GM18870 (cell line): ENCODE measurements around the gene FXYD4.
"Not testable (repeated sequence)": the region's sequence is repeated elsewhere in the genome, so short reads cannot be mapped to it uniquely, and the experiment has no call there.

ENCODE experiments used
- ATAC-seq: cut with Tn5 transposase; IDR thresholded peaks from one replicate; pipeline ENCODE4 v1.9.1; 2021; ENCODE audit warnings: moderate library complexity; ENCODE audit not compliant: unreplicated experiment

Gene FXYD4, protein sequence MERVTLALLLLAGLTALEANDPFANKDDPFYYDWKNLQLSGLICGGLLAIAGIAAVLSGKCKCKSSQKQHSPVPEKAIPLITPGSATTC

DNA sequence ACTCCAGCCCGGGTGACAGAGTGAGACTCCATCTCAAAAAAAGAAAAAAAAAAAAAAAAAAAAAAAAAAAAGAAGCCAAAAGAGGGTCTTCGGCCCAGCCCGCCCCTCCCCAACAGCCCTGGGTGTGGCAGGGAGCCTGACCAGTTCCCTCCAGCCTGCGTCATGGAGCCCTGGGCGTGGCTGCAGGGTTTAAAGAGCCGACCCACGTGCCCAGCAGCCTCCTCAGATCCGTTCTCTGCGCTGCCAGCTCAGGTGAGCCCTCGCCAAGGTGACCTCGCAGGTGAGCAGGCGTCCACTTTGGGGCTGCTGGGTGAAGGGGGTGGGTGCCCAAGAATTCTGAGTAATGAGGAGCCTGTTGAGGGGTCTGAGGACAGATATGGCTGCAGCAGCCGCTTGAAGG, at the start of gene FXYD4:
Gene FXYD4, plus strand, starts transcription at position 219 of the 400 bp plus-strand sequence. CDS start 2,111 bp downstream, outside the sequence.
- ATAC-seq = no peak

GRCh38 chr10:43322331-43322730, 49.1 kb upstream of the FXYD4 start:
- no peak for ATAC-seq

DNA sequence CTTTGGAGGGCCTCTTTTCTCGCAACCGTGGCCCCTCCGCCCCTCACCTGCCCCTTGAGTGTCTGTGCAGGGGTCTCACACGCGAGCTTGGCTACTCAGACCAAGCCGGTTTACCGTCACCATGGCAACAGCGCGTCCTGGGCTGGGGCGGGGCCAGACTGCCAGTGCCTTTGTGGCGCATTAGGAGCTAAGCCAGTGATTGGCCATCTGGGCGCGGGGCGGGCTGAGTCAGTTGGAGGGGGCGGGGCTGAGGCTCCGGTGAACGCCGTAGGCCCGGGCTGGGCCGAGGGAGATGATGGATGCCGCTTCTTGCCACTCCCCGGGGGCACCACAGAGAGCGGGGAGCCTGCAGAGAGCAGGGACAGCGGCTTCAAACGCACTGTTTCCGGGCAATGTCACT, 48.7 kb upstream of the FXYD4 start:
- ATAC-seq = no peak

GRCh38 chr10:43323245-43323644, 48.2 kb upstream of the FXYD4 start:
- ATAC-seq = no peak

DNA sequence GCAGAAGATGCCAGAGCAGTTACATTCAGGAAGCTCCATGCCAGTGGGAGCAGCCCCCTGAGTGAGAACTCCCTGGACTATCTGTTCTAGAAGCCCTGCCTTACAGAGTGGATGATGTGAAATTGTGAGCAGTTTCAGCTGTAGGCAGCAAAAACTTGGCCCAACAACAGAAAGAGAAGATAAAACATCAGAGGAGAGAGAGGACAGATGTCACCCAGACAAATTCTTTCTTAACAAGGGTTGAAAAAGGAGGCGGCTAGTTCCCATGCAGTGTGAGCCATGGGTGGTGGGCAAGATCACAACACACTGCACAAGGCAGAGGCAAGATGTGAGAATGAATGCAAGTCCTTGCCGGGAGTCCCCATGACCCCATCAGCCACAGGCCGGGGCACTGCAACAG, 46.6 kb upstream of the FXYD4 start:
- no peak for ATAC-seq

- no peak for ATAC-seq
Measured at GRCh38 chr10:43327171-43327570, 44.3 kb upstream of the FXYD4 start.

DNA sequence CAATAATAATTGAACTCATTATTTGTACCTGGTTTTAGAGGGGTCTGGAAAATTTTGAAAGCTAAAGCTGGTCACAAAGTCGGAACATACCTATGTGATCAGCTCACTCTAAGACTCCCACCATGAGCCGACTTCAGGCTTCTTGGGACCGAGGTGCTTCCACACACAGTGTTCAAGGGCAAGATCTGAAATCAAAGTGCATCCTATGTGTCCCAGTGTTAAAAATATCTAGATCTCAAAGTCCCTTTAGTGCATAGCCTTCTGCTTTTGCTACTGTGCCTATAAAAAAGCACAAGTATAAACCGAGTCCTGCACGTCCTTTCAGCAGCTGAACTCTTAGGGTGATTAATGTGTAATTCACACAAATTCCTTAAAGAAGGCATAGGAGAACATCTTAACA, 43.5 kb upstream of the FXYD4 start:
- no peak for ATAC-seq

GRCh38 chr10:43328810-43329209, 42.6 kb upstream of the FXYD4 start:
- not testable (repeated sequence) for ATAC-seq

DNA sequence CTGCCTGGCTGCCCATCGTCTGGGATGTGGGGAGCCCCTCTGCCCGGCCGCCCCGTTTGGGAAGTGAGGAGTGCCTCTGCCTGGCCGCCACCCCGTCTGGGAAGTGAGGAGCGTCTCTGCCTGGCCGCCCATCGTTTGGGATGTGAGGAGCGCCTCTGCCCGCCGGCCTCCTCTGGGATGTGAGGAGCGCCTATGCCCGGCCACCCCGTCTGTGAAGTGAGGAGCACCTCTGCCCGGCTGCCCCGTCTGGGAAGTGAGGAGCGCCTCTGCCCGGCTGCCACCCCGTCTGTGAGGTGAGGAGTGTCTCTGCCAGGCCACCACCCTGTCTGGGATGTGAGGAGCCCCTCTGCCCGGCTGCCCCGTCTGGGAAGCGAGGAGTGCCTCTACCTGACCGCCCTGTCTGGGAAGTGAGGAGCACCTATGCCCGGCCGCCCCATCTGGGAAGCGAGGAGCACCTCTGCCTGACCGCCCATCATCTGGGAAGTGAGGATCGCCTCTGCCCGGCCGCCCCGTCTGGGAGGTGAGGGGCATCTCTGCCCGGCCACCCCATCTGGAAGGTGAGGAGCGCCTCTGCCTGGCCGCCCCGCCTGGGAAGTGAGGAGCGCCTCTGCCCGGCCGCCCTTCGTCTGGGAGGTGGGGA, 42.1 kb upstream of the FXYD4 start:
- ATAC-seq = not testable (repeated sequence)

- not testable (repeated sequence) for ATAC-seq
Measured at GRCh38 chr10:43330049-43330823, 41.2 kb upstream of the FXYD4 start.

- ATAC-seq = not testable (repeated sequence)
Measured at GRCh38 chr10:43330824-43331127, 40.7 kb upstream of the FXYD4 start.

- no peak for ATAC-seq
Measured at GRCh38 chr10:43333653-43334052, 37.8 kb upstream of the FXYD4 start.

DNA sequence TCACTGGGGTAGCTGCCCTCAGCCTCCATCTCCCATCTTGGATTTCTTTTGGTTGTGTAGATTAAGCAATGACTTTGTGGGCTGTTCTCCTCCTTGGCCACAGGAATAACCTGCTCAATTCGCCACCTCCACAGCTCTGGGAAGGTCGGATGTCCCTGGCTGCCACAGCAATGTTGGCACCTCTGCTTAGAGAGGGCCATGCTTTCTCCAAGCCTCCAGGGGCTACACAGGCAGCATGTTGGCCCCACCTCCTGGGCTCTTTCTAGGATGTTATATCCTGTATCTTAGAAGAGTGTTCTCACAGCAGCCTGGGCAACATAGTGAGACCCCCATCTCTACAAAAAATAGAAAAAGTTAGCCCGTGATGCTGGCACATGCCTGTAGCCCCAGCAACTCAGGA, 35.4 kb upstream of the FXYD4 start:
- ATAC-seq = no peak

DNA sequence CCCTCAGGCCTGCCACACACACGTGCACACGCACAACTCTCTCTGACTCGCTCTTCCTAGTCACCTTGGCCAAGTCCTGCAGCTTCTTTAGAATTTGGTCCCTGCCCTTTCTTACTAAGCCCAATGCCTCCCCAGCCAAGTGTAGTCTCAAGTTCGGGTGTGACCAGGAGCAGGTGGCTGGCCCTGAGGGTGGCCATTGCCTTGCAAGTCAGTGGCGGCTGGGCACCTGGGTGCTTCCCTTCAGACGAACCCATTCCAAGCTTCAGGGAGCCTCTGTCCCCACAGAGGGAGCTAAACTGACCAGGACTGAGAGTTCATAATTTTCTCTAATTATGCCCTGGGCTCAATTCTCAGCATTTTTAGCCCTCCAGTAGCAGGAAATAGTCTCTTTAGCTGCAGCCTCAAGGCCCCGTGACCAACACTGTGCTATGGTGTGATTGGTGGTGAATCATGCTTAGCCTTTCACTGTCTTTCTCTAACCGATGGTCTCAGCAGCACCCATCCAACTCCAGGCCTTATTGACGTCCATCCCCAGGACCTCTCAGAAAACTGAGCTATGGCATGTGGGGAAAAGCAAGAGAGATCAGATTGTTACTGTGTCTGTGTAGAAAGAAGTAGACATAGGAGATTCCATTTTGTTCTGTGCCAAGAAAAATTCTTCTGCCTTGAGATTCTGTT, 34.7 kb upstream of the FXYD4 start:
- ATAC-seq = no peak

DNA sequence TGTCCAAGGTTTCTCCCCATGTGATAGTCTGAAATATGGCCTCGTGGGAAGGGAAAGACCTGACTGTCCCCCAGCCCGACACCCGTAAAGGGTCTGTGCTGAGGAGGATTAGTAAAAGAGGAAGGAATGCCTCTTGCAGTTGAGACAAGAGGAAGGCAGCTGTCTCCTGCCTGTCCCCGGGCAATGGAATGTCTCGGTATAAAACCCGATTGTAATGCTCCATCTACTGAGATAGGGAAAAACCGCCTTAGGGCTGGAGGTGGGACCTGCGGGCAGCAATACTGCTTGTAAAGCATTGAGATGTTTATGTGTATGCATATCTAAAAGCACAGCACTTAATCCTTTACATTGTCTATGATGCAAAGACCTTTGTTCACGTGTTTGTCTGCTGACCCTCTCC, 33.9 kb upstream of the FXYD4 start:
- ATAC-seq = not testable (repeated sequence)

DNA sequence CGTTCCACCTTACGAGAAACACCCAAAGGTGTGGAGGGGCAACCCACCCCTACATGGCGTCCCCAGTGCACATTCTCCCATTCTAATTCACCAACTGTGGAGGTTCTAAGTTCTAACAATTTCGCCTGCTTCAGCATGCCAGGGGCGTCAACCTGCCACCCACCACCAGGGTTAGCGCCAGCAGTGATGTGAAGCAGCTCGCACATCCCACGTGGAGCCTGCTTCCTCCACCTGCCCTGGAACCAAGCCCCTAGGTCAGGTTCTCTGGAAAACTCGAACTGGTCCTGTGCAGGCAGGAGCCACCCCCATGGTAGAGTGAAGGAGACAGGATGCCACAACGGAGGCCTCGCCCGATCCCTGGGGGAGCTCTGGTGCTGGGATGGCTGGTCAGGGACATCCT, 33.3 kb upstream of the FXYD4 start:
- ATAC-seq = no peak

DNA sequence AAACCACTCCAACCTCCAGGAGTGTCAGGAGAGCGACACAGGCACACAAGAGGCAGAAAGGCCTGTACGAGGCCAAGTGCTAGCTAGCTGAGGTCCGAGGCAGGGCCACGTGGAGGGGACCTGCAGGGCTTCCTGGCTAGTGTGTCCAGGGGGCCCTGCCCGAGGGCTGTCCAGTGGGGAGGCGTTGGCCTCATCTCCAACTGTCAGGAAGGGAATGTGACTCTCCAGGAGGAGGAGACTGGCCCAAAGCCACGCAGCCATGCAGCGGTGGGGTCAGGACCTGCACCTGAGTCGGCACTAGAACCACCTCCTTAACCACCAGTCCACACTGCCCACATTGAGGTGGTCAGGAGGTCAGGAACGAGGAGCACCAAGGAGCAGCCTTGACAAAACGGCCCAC, 32.3 kb upstream of the FXYD4 start:
- no peak for ATAC-seq

DNA sequence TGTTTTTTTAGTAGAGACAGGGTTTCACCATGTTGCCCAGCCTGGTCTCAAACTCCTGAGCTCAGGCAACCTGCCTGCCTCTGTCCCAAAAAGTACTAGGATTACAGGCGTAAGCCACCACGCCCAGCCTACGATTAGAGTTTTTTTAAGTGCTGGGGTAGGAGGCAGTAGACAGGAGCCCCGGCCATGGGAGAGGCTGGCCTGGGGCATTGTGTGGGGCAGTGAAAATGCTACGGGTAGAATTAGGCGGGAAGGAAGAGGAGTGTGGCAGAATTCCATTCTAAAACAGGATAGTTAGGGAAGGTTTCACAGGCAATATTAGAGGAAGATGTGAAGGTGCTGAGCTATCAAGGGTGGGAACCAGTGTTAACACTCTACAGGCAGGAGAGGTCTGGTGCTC, 31.3 kb upstream of the FXYD4 start:
- no peak for ATAC-seq

DNA sequence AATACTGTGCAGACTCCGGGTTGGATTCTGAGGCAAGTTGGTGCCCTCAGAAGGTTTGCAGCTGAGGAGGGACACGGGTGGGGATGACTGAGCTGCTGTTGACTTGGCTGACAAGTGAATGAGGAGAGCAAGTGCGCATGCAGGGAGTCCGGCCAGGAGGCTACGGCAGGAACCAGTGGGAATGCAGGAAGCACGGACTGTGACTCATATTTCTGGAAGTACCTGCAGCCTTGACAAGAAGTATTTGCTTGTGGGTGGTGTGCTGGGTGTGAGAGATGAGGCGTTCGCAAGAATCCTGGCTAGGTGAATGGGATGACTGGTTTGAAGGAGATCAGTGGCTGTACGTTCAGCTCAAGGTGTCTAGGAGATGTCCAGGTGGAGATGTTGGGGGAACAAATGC, 30.8 kb upstream of the FXYD4 start:
- ATAC-seq = no peak

GRCh38 chr10:43341450-43341849, 30.0 kb upstream of the FXYD4 start:
- ATAC-seq = no peak

DNA sequence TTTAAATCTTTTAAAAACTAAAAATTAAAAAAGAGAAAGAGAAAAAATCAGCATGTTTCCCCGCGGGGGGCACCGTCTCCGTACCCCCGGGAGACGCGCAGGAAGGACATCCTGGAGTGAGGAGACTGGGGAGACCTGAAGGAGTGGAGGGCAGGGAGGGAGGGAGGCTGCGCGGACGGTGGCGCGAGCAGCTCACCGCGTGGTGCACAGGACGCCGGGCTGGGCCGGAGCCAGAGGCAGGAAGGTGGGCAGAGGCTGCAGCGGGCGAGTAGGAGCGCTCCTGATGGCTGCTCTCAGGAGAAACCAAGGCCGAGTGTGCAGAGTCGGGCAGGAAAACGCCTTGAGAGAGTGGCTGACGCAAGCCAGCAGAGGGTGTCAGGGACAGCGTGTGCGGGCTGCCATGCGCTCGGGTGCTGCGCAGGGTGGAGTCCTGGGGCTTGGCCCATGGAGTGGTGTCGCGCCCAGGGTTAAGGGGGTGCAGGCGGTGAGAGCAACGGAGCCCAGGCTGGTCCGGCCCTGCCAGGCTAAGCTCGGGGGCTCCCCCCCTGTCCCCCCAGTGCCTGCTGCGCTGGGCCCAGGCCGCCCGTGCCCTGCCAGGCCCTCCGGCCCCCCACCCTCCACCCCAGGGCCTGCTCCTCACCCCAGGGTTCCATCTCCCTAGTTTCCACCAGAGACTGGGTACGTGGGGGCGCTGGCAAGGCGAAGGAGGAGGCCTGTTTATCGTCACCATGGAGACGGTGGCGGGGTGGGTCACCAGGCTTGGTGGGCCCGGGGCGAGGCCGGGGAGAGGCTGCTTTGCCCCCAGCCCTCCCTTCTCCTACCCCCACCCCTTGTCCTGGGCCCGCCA, 28.9 kb upstream of the FXYD4 start:
- ATAC-seq = no peak
